Gastrocnemius medialis (tissue), 4 donors: ENCODE results near the gene WAPL.

Experiments
- CTCF ChIP-seq, 5 experiments: fragments of 450-650 bp in 3 of 5; fragments of 200-600 bp in 2 of 5; sonication (generic) in 2 of 5; IDR thresholded peaks in 4 of 5; conservative IDR thresholded peaks in 1 of 5; 1 replicate in 4 of 5; 2 replicates in 1 of 5; pipeline ENCODE4 v1.5.1; 2016 to 2019; ENCODE audit warnings: antibody characterized with exemption in 5 of 5, mild to moderate bottlenecking in 3 of 5, moderate library complexity in 3 of 5
- POLR2A ChIP-seq, 2 donors: fragments of 450-650 bp; IDR thresholded peaks; one replicate each; pipeline ENCODE4 v1.6.1; 2017; ENCODE audit warnings: antibody characterized with exemption in 2 of 2, mild to moderate bottlenecking in 2 of 2, moderate library complexity in 2 of 2

DNA sequence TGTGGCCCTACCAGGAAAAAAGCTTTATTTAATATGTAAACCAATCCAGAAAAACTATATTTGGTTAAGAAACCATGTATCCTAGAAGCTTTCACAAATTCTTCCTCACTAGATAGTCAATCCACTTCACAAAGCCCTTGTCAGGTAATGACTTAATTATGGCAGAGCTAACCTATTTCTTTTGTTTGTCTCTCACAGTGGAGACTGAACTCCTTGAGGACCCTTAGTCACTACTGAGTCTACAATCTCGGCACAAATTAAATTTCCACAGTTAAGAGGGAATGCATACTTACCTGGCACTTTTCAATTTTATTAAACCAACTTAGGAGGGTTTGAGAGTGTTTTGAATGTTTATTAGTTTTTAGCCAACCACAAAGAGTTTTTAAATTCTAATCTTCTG, 23.0 kb downstream of the WAPL start:
- TF ChIP-seq CTCF (IDR thresholded peaks at IDR 0.05 in 4 of 5, conservative IDR thresholded peaks at IDR 0.05 in 1 of 5), result no peak
- TF ChIP-seq POLR2A (IDR thresholded peaks at IDR 0.05), result no peak
